H9 (cell line): Measurements from ENCODE around the gene ATRIP. TPM values are rescaled to one million over a fixed set of nuclear protein-coding genes. Genes with fewer than 3 reads are reported as not detected.
A peak's percentile ranks its signal among the peaks of the same experiment; 100 is the strongest.

Source experiments
- DNase-seq: peaks from one replicate; pipeline ENCODE4 v3.0.0-alpha.2; 2017
- H2AFZ ChIP-seq: one replicate; pipeline ENCODE4 v1.6.1; 2013; ENCODE audit warnings: mild to moderate bottlenecking, low read length, control low read depth, moderate library complexity
- H2AK5ac ChIP-seq: 2 replicates; pipeline ENCODE4 v1.6.1; 2013; ENCODE audit warnings: low read length, control low read depth, mixed read lengths; ENCODE audit not compliant: insufficient read length
- H2BK120ac ChIP-seq: one replicate; pipeline ENCODE4 v1.6.1; 2013; ENCODE audit warnings: low read depth, mild to moderate bottlenecking, low read length, control low read depth, inconsistent platforms; ENCODE audit not compliant: poor library complexity, severe bottlenecking
- H2BK12ac ChIP-seq: 2 replicates; pipeline ENCODE4 v1.6.1; 2013; ENCODE audit warnings: low read length, control low read depth, mixed read lengths, low read depth; ENCODE audit not compliant: insufficient read length
- H2BK15ac ChIP-seq: 2 replicates; pipeline ENCODE4 v1.6.1; 2013; ENCODE audit warnings: low read depth, low read length, control low read depth
- H2BK20ac ChIP-seq: one replicate; pipeline ENCODE4 v1.6.1; 2013; ENCODE audit warnings: low read depth, mild to moderate bottlenecking, low read length, control low read depth, inconsistent platforms; ENCODE audit not compliant: poor library complexity, severe bottlenecking
- H2BK5ac ChIP-seq: 2 replicates; pipeline ENCODE4 v1.6.1; 2013; ENCODE audit warnings: low read length, control low read depth, mixed read lengths; ENCODE audit not compliant: insufficient read length
- H3K14ac ChIP-seq: 2 replicates; pipeline ENCODE4 v1.6.1; 2013; ENCODE audit warnings: low read length, control low read depth; ENCODE audit not compliant: insufficient read depth
- H3K18ac ChIP-seq: 2 replicates; pipeline ENCODE4 v1.6.1; 2013; ENCODE audit warnings: low read depth, mild to moderate bottlenecking, mixed read lengths, low read length, control low read depth; ENCODE audit not compliant: insufficient read length
- H3K23ac ChIP-seq: 2 replicates; pipeline ENCODE4 v1.6.1; 2013; ENCODE audit warnings: low read length, control low read depth, mixed read lengths, low read depth; ENCODE audit not compliant: insufficient read length
- H3K23me2 ChIP-seq: 2 replicates; pipeline ENCODE4 v1.6.1; 2013; ENCODE audit warnings: low read depth, mild to moderate bottlenecking, mixed read lengths, low read length, control low read depth; ENCODE audit not compliant: insufficient read length, poor library complexity, severe bottlenecking
- H3K27ac ChIP-seq: 2 replicates; pipeline ENCODE4 v1.5.1; 2013; ENCODE audit warnings: low read length, control low read depth, mixed read lengths, low read depth; ENCODE audit not compliant: insufficient read length
- H3K27me3 ChIP-seq: 2 replicates; pipeline ENCODE4 v1.6.1; 2013; ENCODE audit warnings: low read length, control low read depth, inconsistent platforms; ENCODE audit not compliant: insufficient read depth
- H3K4ac ChIP-seq: 2 replicates; pipeline ENCODE4 v1.6.1; 2013; ENCODE audit warnings: low read depth, mild to moderate bottlenecking, control low read depth, inconsistent platforms, low read length, moderate library complexity
- H3K4me1 ChIP-seq: 2 replicates; pipeline ENCODE4 v1.6.1; 2013; ENCODE audit warnings: low read length, control low read depth, inconsistent platforms; ENCODE audit not compliant: insufficient read depth
- H3K4me2 ChIP-seq: 2 replicates; pipeline ENCODE4 v1.6.1; 2013; ENCODE audit warnings: low read length, control low read depth, mixed read lengths; ENCODE audit not compliant: insufficient read length, insufficient read depth
- H3K56ac ChIP-seq: 2 replicates; pipeline ENCODE4 v1.6.1; 2013; ENCODE audit warnings: low read depth, mild to moderate bottlenecking, mixed read lengths, low read length, control low read depth; ENCODE audit not compliant: insufficient read length
- H3K79me1 ChIP-seq: 2 replicates; pipeline ENCODE4 v1.6.1; 2013; ENCODE audit warnings: low read depth, mild to moderate bottlenecking, moderate library complexity, low read length, control low read depth, inconsistent platforms; ENCODE audit not compliant: insufficient read depth, poor library complexity, severe bottlenecking
- H3K79me2 ChIP-seq: 2 replicates; pipeline ENCODE4 v1.6.1; 2013; ENCODE audit warnings: low read length, control low read depth, inconsistent platforms; ENCODE audit not compliant: insufficient read depth
- H3K9ac ChIP-seq: 2 replicates; pipeline ENCODE4 v1.6.1; 2013; ENCODE audit warnings: low read length, control low read depth, mixed read lengths; ENCODE audit not compliant: insufficient read length; ENCODE audit errors: extremely low read depth
- H3K9me3 ChIP-seq: one replicate; pipeline ENCODE4 v1.6.1; 2013; ENCODE audit warnings: low read depth, low read length, inconsistent platforms; ENCODE audit not compliant: control insufficient read depth
- H3T11ph ChIP-seq: one replicate; pipeline ENCODE4 v1.6.1; 2013; ENCODE audit warnings: mild to moderate bottlenecking, low read length, control low read depth, inconsistent platforms
- H4K20me1 ChIP-seq: one replicate; pipeline ENCODE4 v1.6.1; 2013; ENCODE audit not compliant: control insufficient read depth, insufficient read length, insufficient read depth
- H4K5ac ChIP-seq: 2 replicates; pipeline ENCODE4 v1.6.1; 2013; ENCODE audit warnings: low read depth, mild to moderate bottlenecking, mixed read lengths, low read length, control low read depth; ENCODE audit not compliant: insufficient read length
- H4K8ac ChIP-seq: replicated peaks from 2 replicates; pipeline ENCODE4 v1.6.1; 2013; ENCODE audit warnings: low read length, control low read depth, mixed read lengths, low read depth; ENCODE audit not compliant: insufficient read length
- H4K91ac ChIP-seq: 2 replicates; pipeline ENCODE4 v1.6.1; 2013; ENCODE audit warnings: low read depth, mild to moderate bottlenecking, moderate library complexity, mixed read lengths, low read length, control low read depth; ENCODE audit not compliant: insufficient read length
- H3K27ac Mint-ChIP-seq, 3 experiments: 2 replicates in 2 of 3; 3 replicates in 1 of 3; pipeline ENCODE4 v1.8.0; 2020 to 2021; ENCODE audit warnings: mixed read lengths in 3 of 3, mild to moderate bottlenecking in 1 of 3, moderate library complexity in 1 of 3
- H3K27me3 Mint-ChIP-seq: 2 replicates; pipeline ENCODE4 v1.8.0; 2021; ENCODE audit warnings: low read depth, mild to moderate bottlenecking, moderate library complexity, mixed read lengths
- H3K36me3 Mint-ChIP-seq, 3 experiments: 2 replicates in 2 of 3; 3 replicates in 1 of 3; pipeline ENCODE4 v1.8.0; 2020 to 2021; ENCODE audit warnings: low read depth in 3 of 3, mixed read lengths in 3 of 3; ENCODE audit not compliant: insufficient read depth in 1 of 3
- H3K4me1 Mint-ChIP-seq, 2 experiments: 2 replicates each; pipeline ENCODE4 v1.8.0; 2020; ENCODE audit warnings: mixed read lengths in 2 of 2
- H3K4me3 Mint-ChIP-seq, 2 experiments: 2 replicates in 1 of 2; 3 replicates in 1 of 2; pipeline ENCODE4 v1.8.0; 2020 to 2021; ENCODE audit warnings: mild to moderate bottlenecking in 2 of 2, mixed read lengths in 2 of 2, moderate library complexity in 1 of 2
- H3K9me3 Mint-ChIP-seq, 2 experiments: 2 replicates in 1 of 2; 3 replicates in 1 of 2; pipeline ENCODE4 v1.8.0; 2020; ENCODE audit warnings: mild to moderate bottlenecking in 2 of 2, mixed read lengths in 2 of 2, moderate library complexity in 1 of 2
- CTCF ChIP-seq: fragments of 200-600 bp; sonication (generic); conservative IDR thresholded peaks from 3 replicates; pipeline ENCODE4 v1.8.0; 2021; ENCODE audit warnings: antibody characterized with exemption, mild to moderate bottlenecking
- WGBS: extraction: QIAGEN DNeasy Blood & Tissue Kit; methylation state at CpG from one replicate; pipeline ENCODE4 v1.1.7; 2013; ENCODE audit warnings: missing lambda C conversion rate, low lambda C conversion rate, mixed read lengths; ENCODE audit not compliant: insufficient read length; ENCODE audit errors: extremely low coverage; 5-methylcytosine and 5-hydroxymethylcytosine counted together
- total RNA-seq: library from RNA; stranded (reverse); gene quantifications from 2 replicates; pipeline ENCODE4 v1.2.1, GENCODE V29; 2021

ATRIP gene
- total RNA-seq, 1 experiment from 2014 or later = 16.3 TPM

GRCh38 chr3:48418140-48418539 is 28.4 kb upstream of the ATRIP start:
- H3K79me2 ChIP-seq = no peaks in the 10 kb centered on the region
- H4K8ac ChIP-seq = no peak overlapping the region
- DNase-seq = no peak
- Mint-ChIP-seq H3K27ac (peak overlapping the region in 1 of 3 experiments; percentile 86; a peak in 1 of 7 replicates), H3K27me3 (no peaks in the 10 kb centered on the region), H3K36me3 (peaks cover 47 to 87% (median 80%) of the 10 kb centered on the region in 3 experiments), H3K9me3 (no peaks in the 10 kb centered on the region), H3K4me1 (no peaks in the 10 kb centered on the region), H3K4me3 (no peak overlapping the region)
- no peak overlapping the region for H2BK5ac ChIP-seq
- H3K27ac ChIP-seq = no peak overlapping the region
- no peak overlapping the region for H3K4me2 ChIP-seq
- no peaks in the 10 kb centered on the region for H4K20me1 ChIP-seq
- H3K79me1 ChIP-seq = no peaks in the 10 kb centered on the region
- H3K56ac ChIP-seq = no peak overlapping the region
- H3K23me2 ChIP-seq = no peaks in the 10 kb centered on the region
- no peak overlapping the region for H4K91ac ChIP-seq
- no peaks in the 10 kb centered on the region for H3K4me1 ChIP-seq
- no peak overlapping the region for H2AFZ ChIP-seq
- H2BK20ac ChIP-seq = no peak overlapping the region
- no peak overlapping the region for H3K14ac ChIP-seq
- H2BK120ac ChIP-seq = no peak overlapping the region
- no peak overlapping the region for H3K4ac ChIP-seq
- no peak overlapping the region for H2AK5ac ChIP-seq
- TF ChIP-seq CTCF = no peak
- H3T11ph ChIP-seq = no peak overlapping the region
- no peak overlapping the region for H2BK15ac ChIP-seq
- H2BK12ac ChIP-seq = no peak overlapping the region
- H4K5ac ChIP-seq = no peak overlapping the region
- no peaks in the 10 kb centered on the region for H3K27me3 ChIP-seq
- H3K18ac ChIP-seq = no peak overlapping the region
- no peak overlapping the region for H3K9ac ChIP-seq
- H3K23ac ChIP-seq = no peak overlapping the region
- WGBS = no CpG with 5 or more reads among the region's 17 CpGs
- no peaks in the 10 kb centered on the region for H3K9me3 ChIP-seq
